ENCODE results near the gene CASP14. TPM values are rescaled to one million over a fixed set of nuclear protein-coding genes. Genes with fewer than 3 reads are reported as not detected.

Gene CASP14
- total and polyA plus RNA-seq, 2 of the 13 experiments (the other 11 are each of a cell fraction or from before 2014, with no cell fraction given): not detected

GRCh38 chr19:15107061-15108010 lies 58.1 kb downstream of the CASP14 start, which contains the start of gene SYDE1 (continued):
- TF ChIP-seq ZFP91 (CRISPR knock-in tag; IDR thresholded peaks at IDR 0.05; ENCODE audit: borderline replicate concordance) (no peak), FLYWCH1 (CRISPR knock-in tag; IDR thresholded peaks at IDR 0.05) (no peak), NCOA5 (CRISPR knock-in tag; IDR thresholded peaks at IDR 0.05) (no peak), SIN3B (IDR thresholded peaks at IDR 0.05; ENCODE audit: low read length) (no peak), NR3C1 (CRISPR knock-in tag; IDR thresholded peaks at IDR 0.05) (no peak), RXRA (CRISPR knock-in tag; IDR thresholded peaks at IDR 0.05) (no peak; the same call in 1 of the 2 replicates), HHEX (CRISPR knock-in tag; IDR thresholded peaks at IDR 0.05) (no peak), CREM (IDR thresholded peaks at IDR 0.05) (no peak; the same call in 1 of the 2 replicates), CREM (CRISPR knock-in tag; IDR thresholded peaks at IDR 0.05) (no peak), SAP130 (CRISPR knock-in tag; IDR thresholded peaks at IDR 0.05; ENCODE audit: low read depth) (no peak; the same call in 1 of the 2 replicates), ZNF746 (CRISPR knock-in tag; IDR thresholded peaks at IDR 0.05) (no peak), PAWR (CRISPR knock-in tag; IDR thresholded peaks at IDR 0.05; ENCODE audit: borderline replicate concordance) (no peak), TEAD3 (CRISPR knock-in tag; optimal IDR thresholded peaks at IDR 0.05; ENCODE audit: borderline replicate concordance) (peak; percentile 84)
- TF ChIP-seq, protein P1, sequence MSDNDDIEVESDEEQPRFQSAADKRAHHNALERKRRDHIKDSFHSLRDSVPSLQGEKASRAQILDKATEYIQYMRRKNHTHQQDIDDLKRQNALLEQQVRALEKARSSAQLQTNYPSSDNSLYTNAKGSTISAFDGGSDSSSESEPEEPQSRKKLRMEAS (IDR thresholded peaks at IDR 0.05): 0 out of 2 replicates have a peak, but pooled peaks have one; percentile 53
- TF ChIP-seq, protein P2, sequence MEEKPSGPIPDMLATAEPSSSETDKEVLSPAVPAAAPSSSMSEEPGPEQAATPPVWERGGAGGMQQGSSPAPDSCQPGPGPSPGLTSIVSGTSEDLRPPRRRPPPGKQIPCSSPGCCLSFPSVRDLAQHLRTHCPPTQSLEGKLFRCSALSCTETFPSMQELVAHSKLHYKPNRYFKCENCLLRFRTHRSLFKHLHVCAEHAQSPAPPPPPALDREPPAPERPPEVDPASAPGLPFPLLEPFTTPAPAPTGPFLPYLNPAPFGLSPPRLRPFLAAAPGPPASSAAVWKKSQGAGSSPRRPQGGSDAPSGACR (CRISPR knock-in tag; IDR thresholded peaks at IDR 0.05): no peak
- TF ChIP-seq, protein P3, sequence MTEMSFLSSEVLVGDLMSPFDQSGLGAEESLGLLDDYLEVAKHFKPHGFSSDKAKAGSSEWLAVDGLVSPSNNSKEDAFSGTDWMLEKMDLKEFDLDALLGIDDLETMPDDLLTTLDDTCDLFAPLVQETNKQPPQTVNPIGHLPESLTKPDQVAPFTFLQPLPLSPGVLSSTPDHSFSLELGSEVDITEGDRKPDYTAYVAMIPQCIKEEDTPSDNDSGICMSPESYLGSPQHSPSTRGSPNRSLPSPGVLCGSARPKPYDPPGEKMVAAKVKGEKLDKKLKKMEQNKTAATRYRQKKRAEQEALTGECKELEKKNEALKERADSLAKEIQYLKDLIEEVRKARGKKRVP (CRISPR knock-in tag; IDR thresholded peaks at IDR 0.05): no peak
- TF ChIP-seq, protein P4, sequence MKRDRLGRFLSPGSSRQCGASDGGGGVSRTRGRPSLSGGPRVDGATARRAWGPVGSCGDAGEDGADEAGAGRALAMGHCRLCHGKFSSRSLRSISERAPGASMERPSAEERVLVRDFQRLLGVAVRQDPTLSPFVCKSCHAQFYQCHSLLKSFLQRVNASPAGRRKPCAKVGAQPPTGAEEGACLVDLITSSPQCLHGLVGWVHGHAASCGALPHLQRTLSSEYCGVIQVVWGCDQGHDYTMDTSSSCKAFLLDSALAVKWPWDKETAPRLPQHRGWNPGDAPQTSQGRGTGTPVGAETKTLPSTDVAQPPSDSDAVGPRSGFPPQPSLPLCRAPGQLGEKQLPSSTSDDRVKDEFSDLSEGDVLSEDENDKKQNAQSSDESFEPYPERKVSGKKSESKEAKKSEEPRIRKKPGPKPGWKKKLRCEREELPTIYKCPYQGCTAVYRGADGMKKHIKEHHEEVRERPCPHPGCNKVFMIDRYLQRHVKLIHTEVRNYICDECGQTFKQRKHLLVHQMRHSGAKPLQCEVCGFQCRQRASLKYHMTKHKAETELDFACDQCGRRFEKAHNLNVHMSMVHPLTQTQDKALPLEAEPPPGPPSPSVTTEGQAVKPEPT (CRISPR knock-in tag; IDR thresholded peaks at IDR 0.05; ENCODE audit: low read depth): no peak
- TF ChIP-seq, protein P5, sequence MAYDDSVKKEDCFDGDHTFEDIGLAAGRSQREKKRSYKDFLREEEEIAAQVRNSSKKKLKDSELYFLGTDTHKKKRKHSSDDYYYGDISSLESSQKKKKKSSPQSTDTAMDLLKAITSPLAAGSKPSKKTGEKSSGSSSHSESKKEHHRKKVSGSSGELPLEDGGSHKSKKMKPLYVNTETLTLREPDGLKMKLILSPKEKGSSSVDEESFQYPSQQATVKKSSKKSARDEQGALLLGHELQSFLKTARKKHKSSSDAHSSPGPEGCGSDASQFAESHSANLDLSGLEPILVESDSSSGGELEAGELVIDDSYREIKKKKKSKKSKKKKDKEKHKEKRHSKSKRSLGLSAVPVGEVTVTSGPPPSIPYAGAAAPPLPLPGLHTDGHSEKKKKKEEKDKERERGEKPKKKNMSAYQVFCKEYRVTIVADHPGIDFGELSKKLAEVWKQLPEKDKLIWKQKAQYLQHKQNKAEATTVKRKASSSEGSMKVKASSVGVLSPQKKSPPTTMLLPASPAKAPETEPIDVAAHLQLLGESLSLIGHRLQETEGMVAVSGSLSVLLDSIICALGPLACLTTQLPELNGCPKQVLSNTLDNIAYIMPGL (CRISPR knock-in tag; IDR thresholded peaks at IDR 0.05; ENCODE audit: borderline replicate concordance in 1 of 2, low read depth in 1 of 2): 0 out of 4 replicates have a peak, but pooled peaks of 1 of the 2 experiments have one; percentile 34
- TF ChIP-seq, protein P6, sequence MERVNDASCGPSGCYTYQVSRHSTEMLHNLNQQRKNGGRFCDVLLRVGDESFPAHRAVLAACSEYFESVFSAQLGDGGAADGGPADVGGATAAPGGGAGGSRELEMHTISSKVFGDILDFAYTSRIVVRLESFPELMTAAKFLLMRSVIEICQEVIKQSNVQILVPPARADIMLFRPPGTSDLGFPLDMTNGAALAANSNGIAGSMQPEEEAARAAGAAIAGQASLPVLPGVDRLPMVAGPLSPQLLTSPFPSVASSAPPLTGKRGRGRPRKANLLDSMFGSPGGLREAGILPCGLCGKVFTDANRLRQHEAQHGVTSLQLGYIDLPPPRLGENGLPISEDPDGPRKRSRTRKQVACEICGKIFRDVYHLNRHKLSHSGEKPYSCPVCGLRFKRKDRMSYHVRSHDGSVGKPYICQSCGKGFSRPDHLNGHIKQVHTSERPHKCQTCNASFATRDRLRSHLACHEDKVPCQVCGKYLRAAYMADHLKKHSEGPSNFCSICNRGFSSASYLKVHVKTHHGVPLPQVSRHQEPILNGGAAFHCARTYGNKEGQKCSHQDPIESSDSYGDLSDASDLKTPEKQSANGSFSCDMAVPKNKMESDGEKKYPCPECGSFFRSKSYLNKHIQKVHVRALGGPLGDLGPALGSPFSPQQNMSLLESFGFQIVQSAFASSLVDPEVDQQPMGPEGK (CRISPR knock-in tag; IDR thresholded peaks at IDR 0.05): peak; percentile 70
